Neuronal stem cell (in vitro differentiated cells): Measurements from ENCODE around the gene KARS1.

ENCODE experiments used
- DNase-seq: peaks from one replicate; pipeline ENCODE4 v3.0.0-alpha.2; 2013; ENCODE audit warnings: low spot score
- H2AFZ ChIP-seq: one replicate; pipeline ENCODE4 v1.6.1; 2013; ENCODE audit warnings: mild to moderate bottlenecking, low read length, inconsistent platforms
- H2AK5ac ChIP-seq: 2 replicates; pipeline ENCODE4 v1.6.1; 2013; ENCODE audit warnings: low read depth, mild to moderate bottlenecking, inconsistent platforms, low read length, moderate library complexity, mixed read lengths
- H2BK120ac ChIP-seq: 2 replicates; pipeline ENCODE4 v1.6.1; 2013; ENCODE audit warnings: low read depth, mild to moderate bottlenecking, inconsistent platforms, low read length, moderate library complexity, mixed read lengths
- H2BK12ac ChIP-seq: one replicate; pipeline ENCODE4 v1.6.1; 2013; ENCODE audit warnings: low read length, inconsistent platforms
- H2BK15ac ChIP-seq: 2 replicates; pipeline ENCODE4 v1.6.1; 2013; ENCODE audit warnings: mild to moderate bottlenecking, low read length, inconsistent platforms, mixed read lengths
- H2BK5ac ChIP-seq: one replicate; pipeline ENCODE4 v1.6.1; 2013; ENCODE audit warnings: inconsistent platforms, mild to moderate bottlenecking, low read length, moderate library complexity
- H3K14ac ChIP-seq: one replicate; pipeline ENCODE4 v1.6.1; 2013; ENCODE audit warnings: low read length, inconsistent platforms
- H3K18ac ChIP-seq: 2 replicates; pipeline ENCODE4 v1.6.1; 2013; ENCODE audit warnings: low read length, inconsistent platforms
- H3K23ac ChIP-seq: 2 replicates; pipeline ENCODE4 v1.6.1; 2013; ENCODE audit warnings: low read depth, mild to moderate bottlenecking, mixed read lengths, low read length, inconsistent platforms; ENCODE audit not compliant: poor library complexity
- H3K27ac ChIP-seq: replicated peaks from 3 replicates; pipeline ENCODE4 v1.5.1; 2013; ENCODE audit warnings: low read length, inconsistent platforms
- H3K27me3 ChIP-seq, 3 experiments: 2 replicates each; pipeline ENCODE4 v1.6.1; 2013; ENCODE audit warnings: low read length in 3 of 3, mild to moderate bottlenecking in 2 of 3, inconsistent platforms in 1 of 3, low read depth in 1 of 3, mixed read lengths in 1 of 3, moderate library complexity in 1 of 3; ENCODE audit not compliant: control insufficient read depth in 3 of 3, insufficient read depth in 3 of 3
- H3K36me3 ChIP-seq, 2 donors: replicated peaks in 1 of 2; 2 replicates each; pipeline ENCODE4 v1.6.1; 2013; ENCODE audit warnings: low read length in 2 of 2; ENCODE audit not compliant: control insufficient read depth in 2 of 2, insufficient read depth in 2 of 2
- H3K4ac ChIP-seq: 2 replicates; pipeline ENCODE4 v1.6.1; 2013; ENCODE audit warnings: inconsistent platforms, mild to moderate bottlenecking, low read length, moderate library complexity
- H3K4me1 ChIP-seq, 2 donors: 1 replicate in 1 of 2; 2 replicates in 1 of 2; pipeline ENCODE4 v1.6.1; 2013; ENCODE audit warnings: low read length in 2 of 2, low read depth in 1 of 2; ENCODE audit not compliant: control insufficient read depth in 2 of 2, insufficient read depth in 1 of 2
- H3K4me2 ChIP-seq: one replicate; pipeline ENCODE4 v1.6.1; 2013; ENCODE audit warnings: mild to moderate bottlenecking, low read length, inconsistent platforms; ENCODE audit not compliant: insufficient read depth, poor library complexity, severe bottlenecking
- H3K4me3 ChIP-seq, 2 donors: 2 replicates each; pipeline ENCODE4 v1.5.1; 2013; ENCODE audit warnings: low read length in 2 of 2, mild to moderate bottlenecking in 2 of 2, inconsistent platforms in 1 of 2, moderate library complexity in 1 of 2
- H3K79me1 ChIP-seq: one replicate; pipeline ENCODE4 v1.6.1; 2013; ENCODE audit warnings: low read depth, mild to moderate bottlenecking, inconsistent platforms, low read length, moderate library complexity
- H3K9ac ChIP-seq: one replicate; pipeline ENCODE4 v1.6.1; 2013; ENCODE audit warnings: mild to moderate bottlenecking, low read depth, low read length, inconsistent platforms; ENCODE audit not compliant: poor library complexity
- H3K9me3 ChIP-seq, 2 donors: replicated peaks in 1 of 2; 2 replicates each; pipeline versions ENCODE3 to v1.6.1; 2013; ENCODE audit warnings: low read length in 2 of 2, mild to moderate bottlenecking in 2 of 2, inconsistent platforms in 1 of 2, low read depth in 1 of 2, mixed read lengths in 1 of 2, moderate library complexity in 1 of 2; ENCODE audit not compliant: control insufficient read depth in 2 of 2, insufficient read depth in 1 of 2
- H4K8ac ChIP-seq: one replicate; pipeline ENCODE4 v1.6.1; 2013; ENCODE audit warnings: low read depth, mild to moderate bottlenecking, inconsistent platforms, low read length, moderate library complexity
- H4K91ac ChIP-seq: one replicate; pipeline ENCODE4 v1.6.1; 2013; ENCODE audit warnings: low read length, low read depth, mild to moderate bottlenecking, inconsistent platforms; ENCODE audit not compliant: poor library complexity
- WGBS, 2 donors: extraction: QIAGEN DNeasy Blood & Tissue Kit; methylation state at CpG; one replicate each; pipeline ENCODE4 v1.1.7; 2013; ENCODE audit warnings: missing lambda C conversion rate in 2 of 2, mixed read lengths in 1 of 2; ENCODE audit not compliant: insufficient read length in 2 of 2, insufficient replicate concordance in 1 of 2; ENCODE audit errors: extremely low coverage in 2 of 2; 5-methylcytosine and 5-hydroxymethylcytosine counted together

Gene KARS1

DNA sequence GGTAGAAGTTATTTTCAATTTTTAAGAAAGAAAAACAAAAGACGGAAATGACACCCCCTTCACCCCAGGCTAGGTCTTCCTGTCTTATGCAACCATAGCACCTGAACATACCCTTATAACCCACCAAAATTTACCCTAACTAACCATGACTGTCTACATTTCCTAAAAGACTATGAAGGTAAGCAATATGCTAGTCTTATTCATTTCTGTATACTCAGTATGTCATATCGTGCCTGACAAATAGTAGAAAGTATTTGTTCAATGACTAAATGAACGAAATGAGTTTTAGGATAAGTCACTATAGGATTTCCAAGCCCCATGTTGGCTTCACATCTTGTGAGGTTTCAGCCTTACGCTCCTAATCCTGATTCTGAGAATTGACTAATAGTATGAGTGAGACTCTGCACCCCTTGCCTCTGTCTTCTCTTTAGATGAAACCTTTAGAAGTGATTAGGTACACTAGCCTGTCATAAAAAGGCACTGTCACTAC lies 30.9 kb downstream of the KARS1 start:
- H2AFZ ChIP-seq = no peak overlapping the region
- peaks cover 0 to 2% of the 10 kb centered on the region in 2 donors for H3K4me1 ChIP-seq
- peaks cover 24 to 92% of the 10 kb centered on the region in 2 donors for H3K36me3 ChIP-seq
- H3K27me3 ChIP-seq = no peaks in the 10 kb centered on the region
- no peak overlapping the region for H3K27ac ChIP-seq
- no peak overlapping the region for H3K4me3 ChIP-seq
- no peak overlapping the region for H4K8ac ChIP-seq
- no peak overlapping the region for H3K9ac ChIP-seq
- H2AK5ac ChIP-seq = no peak overlapping the region
- no peak overlapping the region for H4K91ac ChIP-seq
- H3K4ac ChIP-seq = no peak overlapping the region
- H3K4me2 ChIP-seq = no peak overlapping the region
- H2BK120ac ChIP-seq = no peak overlapping the region
- no peaks in the 10 kb centered on the region for H3K79me1 ChIP-seq
- no peak for DNase-seq
- WGBS, 2 donors = no CpG with 5 or more reads among the region's 4 CpGs
- no peak overlapping the region for H2BK15ac ChIP-seq
- H2BK5ac ChIP-seq = no peak overlapping the region
- H3K9me3 ChIP-seq = no peaks in the 10 kb centered on the region
- no peak overlapping the region for H3K18ac ChIP-seq
- H3K14ac ChIP-seq = no peak overlapping the region
- no peak overlapping the region for H2BK12ac ChIP-seq
- no peak overlapping the region for H3K23ac ChIP-seq

DNA sequence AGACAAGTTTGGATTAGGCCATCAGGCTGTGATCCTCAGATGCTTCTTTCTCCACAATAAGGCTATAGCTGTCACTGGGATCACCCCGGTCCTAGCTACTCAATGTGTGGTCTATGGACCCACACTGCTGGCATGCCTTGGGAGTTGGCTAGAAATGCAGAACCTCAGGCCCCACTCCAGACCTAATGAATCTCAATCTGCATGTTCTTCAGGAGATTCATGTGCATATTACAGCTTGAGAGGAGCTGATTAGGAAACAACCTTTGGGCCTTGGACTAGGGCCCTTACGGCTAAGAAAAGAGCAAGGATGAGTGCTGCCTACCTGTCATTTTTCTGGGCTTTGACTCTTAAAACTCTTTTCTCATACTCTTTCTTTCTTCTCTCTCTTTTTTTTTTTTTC lies 31.8 kb downstream of the KARS1 start:
- Histone ChIP-seq H3K79me1 (peaks cover 2% of the 10 kb centered on the region), H3K14ac (no peak overlapping the region), H3K9ac (no peak overlapping the region), H3K4me1 (peaks cover 0 to 2% of the 10 kb centered on the region in 2 donors), H2BK15ac (no peak overlapping the region), H3K27ac (no peak overlapping the region), H3K9me3 (no peaks in the 10 kb centered on the region), H2BK5ac (no peak overlapping the region), H3K4ac (no peak overlapping the region), H4K91ac (no peak overlapping the region), H3K36me3 (peaks cover 26 to 97% of the 10 kb centered on the region in 2 donors), H4K8ac (no peak overlapping the region), H2BK120ac (no peak overlapping the region), H3K18ac (no peak overlapping the region), H2AK5ac (no peak overlapping the region), H3K4me3 (no peak overlapping the region), H3K23ac (no peak overlapping the region), H2AFZ (no peak overlapping the region), H3K4me2 (no peak overlapping the region), H3K27me3 (no peaks in the 10 kb centered on the region), H2BK12ac (no peak overlapping the region)
- WGBS, 2 donors = no CpG with 5 or more reads among the region's 2 CpGs
- no peak for DNase-seq

DNA sequence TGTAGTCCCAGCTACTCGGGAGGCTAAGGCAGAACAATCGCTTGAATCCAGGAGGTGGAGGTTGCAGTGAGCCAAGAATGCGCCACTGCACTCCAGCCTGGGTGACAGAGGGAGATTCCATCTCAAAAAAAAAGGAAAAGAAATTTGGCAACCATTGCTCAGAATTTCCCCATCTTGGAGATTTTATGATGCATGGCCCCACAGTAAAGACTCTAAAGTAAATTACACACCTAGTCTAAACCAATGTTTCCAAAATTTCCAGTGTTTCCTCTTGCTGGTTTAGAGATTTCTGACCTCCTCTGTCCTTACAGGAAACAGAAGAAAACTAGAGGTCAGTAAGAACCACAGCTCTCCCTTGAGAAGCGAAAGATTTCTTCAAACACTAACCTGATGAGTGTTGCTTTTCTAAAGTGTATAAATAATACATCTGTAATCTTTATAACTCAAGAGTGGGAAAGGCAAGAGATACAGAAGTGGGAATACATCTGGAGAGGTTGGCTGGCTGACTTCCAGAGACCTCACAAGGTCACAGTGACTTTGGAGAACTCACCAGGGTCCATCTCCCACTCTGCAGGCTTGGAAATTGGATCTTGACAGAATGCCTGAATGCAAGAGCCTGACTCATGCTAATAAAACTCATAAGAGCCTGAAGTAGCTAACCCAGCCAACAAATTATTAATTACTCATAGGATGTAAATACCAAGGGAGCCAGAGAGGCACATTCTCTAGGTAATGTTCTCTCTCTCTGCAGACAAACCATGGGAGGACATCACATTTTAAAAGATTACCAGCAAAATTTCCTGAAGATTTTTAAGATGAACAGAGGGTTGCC lies 33.2 kb downstream of the KARS1 start:
- H3K4me2 ChIP-seq = no peak overlapping the region
- no peak overlapping the region for H3K27ac ChIP-seq
- peaks cover 2% of the 10 kb centered on the region for H3K79me1 ChIP-seq
- H3K18ac ChIP-seq = no peak overlapping the region
- no peak overlapping the region for H3K23ac ChIP-seq
- H3K36me3 ChIP-seq = peaks cover 27 to 97% of the 10 kb centered on the region in 2 donors
- no peak overlapping the region for H4K8ac ChIP-seq
- H3K27me3 ChIP-seq = no peaks in the 10 kb centered on the region
- H2AFZ ChIP-seq = no peak overlapping the region
- no peak overlapping the region for H3K9ac ChIP-seq
- H2AK5ac ChIP-seq = no peak overlapping the region
- H2BK12ac ChIP-seq = no peak overlapping the region
- H2BK5ac ChIP-seq = no peak overlapping the region
- H3K4me3 ChIP-seq = no peak overlapping the region
- no CpG with 5 or more reads among the region's 4 CpGs for WGBS, 2 donors
- no peak overlapping the region for H3K14ac ChIP-seq
- no peak overlapping the region for H2BK120ac ChIP-seq
- no peaks in the 10 kb centered on the region for H3K9me3 ChIP-seq
- H2BK15ac ChIP-seq = no peak overlapping the region
- no peak overlapping the region for H3K4ac ChIP-seq
- H3K4me1 ChIP-seq = no peaks in the 10 kb centered on the region
- no peak overlapping the region for H4K91ac ChIP-seq
- no peak for DNase-seq

DNA sequence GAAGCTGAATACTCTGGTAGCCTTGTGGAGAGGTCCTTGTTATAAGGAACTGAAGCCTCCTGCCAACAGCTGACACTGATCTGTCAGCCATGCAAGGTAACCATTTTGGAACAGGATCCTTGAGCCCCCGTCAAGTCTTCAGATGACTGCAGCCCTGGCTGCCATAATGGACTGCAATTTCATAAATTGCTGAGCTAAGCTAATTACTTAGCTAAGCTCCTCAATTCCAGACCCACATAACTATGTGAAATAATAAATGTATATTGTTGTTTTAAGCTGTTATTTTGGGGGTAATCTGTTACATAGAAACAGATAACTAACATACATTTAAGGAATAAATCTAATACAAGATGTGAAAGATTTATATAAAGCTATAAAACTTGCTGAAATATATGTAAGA lies 41.0 kb downstream of the KARS1 start:
- Histone ChIP-seq H3K36me3 (peaks cover 42 to 93% of the 10 kb centered on the region in 2 donors), H2BK15ac (no peak overlapping the region), H3K4ac (no peak overlapping the region), H3K4me3 (no peak overlapping the region), H4K91ac (no peak overlapping the region), H3K23ac (no peak overlapping the region), H3K9ac (no peak overlapping the region), H2AK5ac (no peak overlapping the region), H3K27me3 (no peaks in the 10 kb centered on the region), H4K8ac (no peak overlapping the region), H3K14ac (no peak overlapping the region), H2BK120ac (no peak overlapping the region), H3K79me1 (peaks cover 2% of the 10 kb centered on the region), H3K4me1 (no peaks in the 10 kb centered on the region), H3K27ac (no peak overlapping the region), H3K18ac (no peak overlapping the region), H3K4me2 (no peak overlapping the region), H2BK5ac (no peak overlapping the region), H3K9me3 (peaks cover 10% of the 10 kb centered on the region in 2 donors), H2BK12ac (no peak overlapping the region), H2AFZ (no peak overlapping the region)
- no CpG with 5 or more reads among the region's 1 CpG for WGBS, 2 donors
- DNase-seq = no peak
